ENCODE results near the gene FAM186B.
"Not testable (repeated sequence)": the region's sequence is repeated elsewhere in the genome, so short reads cannot be mapped to it uniquely, and the experiment has no call there.

The FAM186B gene

GRCh38 chr12:49605539-49605938 is at the start of gene FAM186B:
Gene FAM186B (minus strand): TSS chr12:49605639. CDS start chr12:49605477, 162 bp downstream.
- DNase-seq = not testable (repeated sequence)

GRCh38 chr12:49654715-49655114 is 49.3 kb upstream of the FAM186B start:
- DNase-seq = no peak

GRCh38 chr12:49652921-49653520 is 47.6 kb upstream of the FAM186B start:
- no peak for DNase-seq

GRCh38 chr12:49651855-49652254 is 46.4 kb upstream of the FAM186B start:
- DNase-seq = no peak

- no peak for DNase-seq
Observed at GRCh38 chr12:49649892-49650291, 44.5 kb upstream of the FAM186B start.

- DNase-seq = no peak
Observed at GRCh38 chr12:49649445-49649844, 44.0 kb upstream of the FAM186B start.

- DNase-seq = no peak
Observed at GRCh38 chr12:49648712-49649003, 43.2 kb upstream of the FAM186B start.

GRCh38 chr12:49647827-49648711 is 42.6 kb upstream of the FAM186B start:
- no peak for DNase-seq

GRCh38 chr12:49646871-49647654 is 41.6 kb upstream of the FAM186B start:
- no peak for DNase-seq

GRCh38 chr12:49646331-49646830 is 40.9 kb upstream of the FAM186B start:
- no peak for DNase-seq

- no peak for DNase-seq
Observed at GRCh38 chr12:49645146-49646039, 40.0 kb upstream of the FAM186B start.

- DNase-seq = peak; percentile 87
Observed at GRCh38 chr12:49644620-49644994, 39.2 kb upstream of the FAM186B start.

- no peak for DNase-seq
Observed at GRCh38 chr12:49643961-49644619, 38.7 kb upstream of the FAM186B start.

GRCh38 chr12:49643135-49643534 is 37.7 kb upstream of the FAM186B start:
- no peak for DNase-seq

GRCh38 chr12:49642370-49642802 is 36.9 kb upstream of the FAM186B start:
- DNase-seq = no peak

GRCh38 chr12:49641748-49642369 is 36.4 kb upstream of the FAM186B start:
- no peak for DNase-seq

- DNase-seq = peak; percentile 53
Observed at GRCh38 chr12:49636979-49637755, 31.7 kb upstream of the FAM186B start.

GRCh38 chr12:49636574-49636973 is 31.1 kb upstream of the FAM186B start:
- no peak for DNase-seq

- no peak for DNase-seq
Observed at GRCh38 chr12:49635656-49636055, 30.2 kb upstream of the FAM186B start.

- no peak for DNase-seq
Observed at GRCh38 chr12:49635036-49635435, 29.6 kb upstream of the FAM186B start.

Measured in activated CD8-positive, alpha-beta memory T cell treated with anti-CD3 and anti-CD28 coated beads, Interleukin-2, amount 50 U/mL, for 4 hours (primary cell).